GM12878 (cell line): ENCODE results near the gene NACC1. TPM values are rescaled to one million over a fixed set of nuclear protein-coding genes. Genes with fewer than 3 reads are reported as not detected.
A peak's percentile ranks its signal among the peaks of the same experiment; 100 is the strongest.

Experiments used
- BCL3 ChIP-seq: IDR thresholded peaks from 2 replicates; pipeline ENCODE4 v1.6.1; 2011; ENCODE audit warnings: borderline replicate concordance, low read depth, mild to moderate bottlenecking, moderate library complexity, low read length; ENCODE audit not compliant: insufficient read depth, poor library complexity, severe bottlenecking
- BHLHE40 ChIP-seq, 2 experiments: fragments of 450-650 bp in 1 of 2; IDR thresholded peaks; 2 replicates each; pipeline ENCODE4 v1.6.1; 2011 to 2017; ENCODE audit warnings: low read depth in 2 of 2, borderline replicate concordance in 1 of 2, improper control_type of control experiment in 1 of 2, low read length in 1 of 2, mild to moderate bottlenecking in 1 of 2
- CBFB ChIP-seq: IDR thresholded peaks from 2 replicates; pipeline ENCODE4 v1.6.1; 2016; ENCODE audit warnings: antibody characterized with exemption, low read depth
- CHD4 ChIP-seq: fragments of 200-600 bp; sonication (generic); IDR thresholded peaks from 2 replicates; pipeline ENCODE4 v1.6.1; 2016; ENCODE audit warnings: mild to moderate bottlenecking
- CREB1 ChIP-seq: IDR thresholded peaks from 2 replicates; pipeline ENCODE4 v1.6.1; 2012; ENCODE audit warnings: low read depth, mild to moderate bottlenecking, inconsistent platforms
- EED ChIP-seq: sonication (generic); IDR thresholded peaks from 2 replicates; pipeline ENCODE4 v1.6.1; 2016; ENCODE audit warnings: antibody characterized with exemption, low read depth
- EGR1 ChIP-seq, 2 experiments: IDR thresholded peaks; 1 replicate in 1 of 2; 2 replicates in 1 of 2; pipeline ENCODE4 v1.6.1; 2011 to 2012; ENCODE audit warnings: low read depth in 2 of 2, low read length in 2 of 2, borderline replicate concordance in 1 of 2, mild to moderate bottlenecking in 1 of 2, moderate library complexity in 1 of 2
- GATAD2B ChIP-seq: fragments of 450-650 bp; conservative IDR thresholded peaks from 2 replicates; pipeline ENCODE4 v1.6.1; 2017; ENCODE audit warnings: low read depth, mild to moderate bottlenecking, moderate library complexity
- HDGF ChIP-seq: fragments of 450-650 bp; IDR thresholded peaks from 2 replicates; pipeline ENCODE4 v1.6.1; 2016; ENCODE audit warnings: antibody characterized with exemption
- IKZF1 ChIP-seq: fragments of 450-650 bp; conservative IDR thresholded peaks from 2 replicates; pipeline ENCODE4 v1.6.1; 2017; ENCODE audit warnings: antibody characterized with exemption, mild to moderate bottlenecking
- IKZF2 ChIP-seq, 2 experiments: fragments of 450-650 bp; IDR thresholded peaks; 2 replicates each; pipeline ENCODE4 v1.6.1; 2017; ENCODE audit warnings: mild to moderate bottlenecking in 2 of 2, moderate library complexity in 2 of 2
- IRF4 ChIP-seq: IDR thresholded peaks from 2 replicates; pipeline ENCODE4 v1.6.1; 2011; ENCODE audit warnings: low read depth, low read length
- KAT2A ChIP-seq: conservative IDR thresholded peaks from 2 replicates; pipeline ENCODE4 v1.6.1; 2011; ENCODE audit warnings: low read depth, low read length; ENCODE audit not compliant: control insufficient read depth
- PKNOX1 ChIP-seq: fragments of 450-650 bp; IDR thresholded peaks from 2 replicates; pipeline ENCODE4 v1.6.1; 2016; ENCODE audit warnings: mild to moderate bottlenecking
- PML ChIP-seq: IDR thresholded peaks from 2 replicates; pipeline ENCODE4 v1.6.1; 2012; ENCODE audit warnings: low read length, inconsistent platforms
- POLR2AphosphoS5 ChIP-seq: IDR thresholded peaks from 2 replicates; pipeline ENCODE4 v1.6.1; 2011; ENCODE audit warnings: mild to moderate bottlenecking, low read length, inconsistent platforms
- POU2F2 ChIP-seq: IDR thresholded peaks from 3 replicates; pipeline ENCODE4 v1.6.1; 2011; ENCODE audit warnings: low read depth, mild to moderate bottlenecking, low read length, borderline replicate concordance
- RCOR1 ChIP-seq: conservative IDR thresholded peaks from 2 replicates; pipeline ENCODE4 v1.6.1; 2012; ENCODE audit warnings: low read depth, low read length, improper control_type of control experiment
- SIN3A ChIP-seq: IDR thresholded peaks from 2 replicates; pipeline ENCODE4 v1.6.1; 2012; ENCODE audit warnings: low read depth, low read length, improper control_type of control experiment
- SP1 ChIP-seq: IDR thresholded peaks from one replicate; pipeline ENCODE4 v1.6.1; 2011; ENCODE audit warnings: low read depth, low read length
- SRF ChIP-seq, 2 experiments: IDR thresholded peaks; 2 replicates each; pipeline ENCODE4 v1.6.1; 2011; ENCODE audit warnings: low read depth in 2 of 2, low read length in 2 of 2, mild to moderate bottlenecking in 1 of 2, moderate library complexity in 1 of 2
- TCF3 ChIP-seq: IDR thresholded peaks from 2 replicates; pipeline ENCODE4 v1.6.1; 2012; ENCODE audit warnings: low read depth, mild to moderate bottlenecking, low read length, borderline replicate concordance; ENCODE audit not compliant: insufficient read depth
- TCF7 ChIP-seq: IDR thresholded peaks from 2 replicates; pipeline ENCODE4 v1.6.1; 2014; ENCODE audit warnings: antibody characterized with exemption, borderline replicate concordance
- polyA plus RNA-seq, 11 experiments: library from polyadenylated mRNA; depleted of rRNA in 4 of 11; unstranded in 6 of 11; stranded (reverse) in 5 of 11; fragments of >200 nt; fragmentation: Nextera tagmentation in 4 of 11; fragmentation: Illumina TruSeq in 1 of 11; extraction: Ambion mirVana in 4 of 11; extraction: Trizol in 1 of 11; gene quantifications; 1 replicate in 1 of 11; 2 replicates in 10 of 11; pipeline versions ENCODE4 v1.2.1 to v1.2.3, GENCODE V29; 2011 to 2016; ENCODE audit warnings: inconsistent platforms in 2 of 11, missing spikeins in 2 of 11, low read depth in 1 of 11
- total RNA-seq, 4 experiments: library from RNA; depleted of rRNA in 3 of 4; stranded (reverse); fragments of >200 nt in 3 of 4; fragmentation: Illumina TruSeq in 1 of 4; extraction: Trizol in 1 of 4; gene quantifications; 2 replicates each; pipeline versions ENCODE4 v1.2.1 to v1.2.3, GENCODE V29; 2013 to 2021
- TF ChIP-seq, protein P1 (sequence below): IDR thresholded peaks from 2 replicates; pipeline ENCODE4 v1.6.1; 2012; ENCODE audit warnings: low read length, inconsistent platforms
- TF ChIP-seq, protein P2 (sequence below): fragments of 450-650 bp; IDR thresholded peaks from 2 replicates; pipeline ENCODE4 v1.6.1; 2016; ENCODE audit warnings: mild to moderate bottlenecking

NACC1 gene
- total and polyA plus RNA-seq, 10 of the 15 experiments (the other 5 are each of a cell fraction or from before 2014, with no cell fraction given) = 0.18 to 120 (median 19.2) TPM

GRCh38 chr19:13162724-13163608, 44.9 kb downstream of the NACC1 start (continued):
- peak; percentile 95 for TF ChIP-seq PKNOX1
- TF ChIP-seq RCOR1 = 0 out of 2 replicates have a peak, but pooled peaks have one; percentile 38
- TF ChIP-seq IKZF2 (IDR thresholded peaks at IDR 0.05) = peak in 1 of 2 experiments; percentile 59; a peak in 1 of 4 replicates
- TF ChIP-seq POLR2AphosphoS5 = peak; percentile 66; the same call in 1 of the 2 replicates
- peak; percentile 88 to 96 for TF ChIP-seq SRF (IDR thresholded peaks at IDR 0.05; ENCODE audit: low read depth in 2 of 2, low read length in 2 of 2)
- TF ChIP-seq, protein P1, sequence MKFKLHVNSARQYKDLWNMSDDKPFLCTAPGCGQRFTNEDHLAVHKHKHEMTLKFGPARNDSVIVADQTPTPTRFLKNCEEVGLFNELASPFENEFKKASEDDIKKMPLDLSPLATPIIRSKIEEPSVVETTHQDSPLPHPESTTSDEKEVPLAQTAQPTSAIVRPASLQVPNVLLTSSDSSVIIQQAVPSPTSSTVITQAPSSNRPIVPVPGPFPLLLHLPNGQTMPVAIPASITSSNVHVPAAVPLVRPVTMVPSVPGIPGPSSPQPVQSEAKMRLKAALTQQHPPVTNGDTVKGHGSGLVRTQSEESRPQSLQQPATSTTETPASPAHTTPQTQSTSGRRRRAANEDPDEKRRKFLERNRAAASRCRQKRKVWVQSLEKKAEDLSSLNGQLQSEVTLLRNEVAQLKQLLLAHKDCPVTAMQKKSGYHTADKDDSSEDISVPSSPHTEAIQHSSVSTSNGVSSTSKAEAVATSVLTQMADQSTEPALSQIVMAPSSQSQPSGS = no peak
- peak in 1 of 2 experiments; percentile 71; a peak in 2 of 4 replicates for TF ChIP-seq BHLHE40 (IDR thresholded peaks at IDR 0.05; ENCODE audit: borderline replicate concordance in 1 of 2, low read depth in 2 of 2, low read length in 1 of 2)
- peak; percentile 40; the same call in 1 of the 2 replicates for TF ChIP-seq GATAD2B
- TF ChIP-seq EED = peak; percentile 56; the same call in 1 of the 2 replicates
- TF ChIP-seq POU2F2 = peak; percentile 83; the same call in 1 of the 3 replicates
- TF ChIP-seq CBFB = no peak
- 0 out of 2 replicates have a peak, but pooled peaks have one; percentile 27 for TF ChIP-seq CREB1
- peak; percentile 35; the same call in 1 of the 2 replicates for TF ChIP-seq PML
- peak in 1 of 2 experiments; percentile 92; a peak in 2 of 3 replicates for TF ChIP-seq EGR1 (IDR thresholded peaks at IDR 0.05; ENCODE audit: borderline replicate concordance in 1 of 2, low read depth in 2 of 2, low read length in 2 of 2)
- TF ChIP-seq, protein P2, sequence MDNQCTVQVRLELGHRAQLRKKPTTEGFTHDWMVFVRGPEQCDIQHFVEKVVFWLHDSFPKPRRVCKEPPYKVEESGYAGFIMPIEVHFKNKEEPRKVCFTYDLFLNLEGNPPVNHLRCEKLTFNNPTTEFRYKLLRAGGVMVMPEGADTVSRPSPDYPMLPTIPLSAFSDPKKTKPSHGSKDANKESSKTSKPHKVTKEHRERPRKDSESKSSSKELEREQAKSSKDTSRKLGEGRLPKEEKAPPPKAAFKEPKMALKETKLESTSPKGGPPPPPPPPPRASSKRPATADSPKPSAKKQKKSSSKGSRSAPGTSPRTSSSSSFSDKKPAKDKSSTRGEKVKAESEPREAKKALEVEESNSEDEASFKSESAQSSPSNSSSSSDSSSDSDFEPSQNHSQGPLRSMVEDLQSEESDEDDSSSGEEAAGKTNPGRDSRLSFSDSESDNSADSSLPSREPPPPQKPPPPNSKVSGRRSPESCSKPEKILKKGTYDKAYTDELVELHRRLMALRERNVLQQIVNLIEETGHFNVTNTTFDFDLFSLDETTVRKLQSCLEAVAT = 0 out of 2 replicates have a peak, but pooled peaks have one; percentile 9
- TF ChIP-seq CHD4 = no peak
- no peak for TF ChIP-seq TCF7
- TF ChIP-seq TCF3 = no peak
- TF ChIP-seq IRF4 = no peak
- no peak for TF ChIP-seq KAT2A
- peak; percentile 67 for TF ChIP-seq SP1
- TF ChIP-seq BCL3 = no peak
- peak; percentile 84; the same call in 1 of the 2 replicates for TF ChIP-seq HDGF
- TF ChIP-seq IKZF1 = peak; percentile 86
- TF ChIP-seq SIN3A = no peak
